Measurements from ENCODE around the gene LMAN2L. TPM values are rescaled to one million over a fixed set of nuclear protein-coding genes. Genes with fewer than 3 reads are reported as not detected.

The LMAN2L gene
- total and polyA plus RNA-seq, 5 donors from 2014 or later: 5.4 to 22.7 (median 19.6) TPM

DNA sequence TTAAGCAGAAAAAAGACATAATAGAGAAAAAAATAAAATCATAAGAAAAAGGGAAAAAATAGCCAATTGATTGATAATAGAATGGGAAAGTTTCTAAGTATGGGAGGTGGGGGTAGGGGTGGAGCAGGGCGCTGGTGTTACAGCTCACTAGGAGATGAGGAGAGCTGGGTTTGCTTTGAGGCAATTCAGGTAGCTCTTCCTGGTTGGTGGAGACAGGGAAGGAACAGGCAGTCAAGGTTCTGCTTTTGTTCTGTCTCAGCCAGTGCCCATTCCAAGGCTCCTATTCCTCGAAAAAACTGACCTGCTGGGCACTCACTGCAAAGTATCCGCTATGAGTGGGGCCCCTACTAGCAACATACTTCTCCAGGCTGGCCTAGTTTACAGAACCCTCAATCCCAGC, 19.1 kb upstream of the LMAN2L start:
- Histone ChIP-seq H3K4me3 (ENCODE audit: low read depth, low read length) (no peak overlapping the region), H3K4me1 (ENCODE audit: control insufficient read depth, insufficient read depth, low read length, poor library complexity, severe bottlenecking) (peaks cover 38% of the 10 kb centered on the region), H3K9me3 (ENCODE audit: control insufficient read depth in 2 of 2, low read length in 2 of 2) (no peaks in the 10 kb centered on the region), H3K36me3 (ENCODE audit: control insufficient read depth, insufficient read depth, low read length) (no peaks in the 10 kb centered on the region), H3K27me3 (ENCODE audit: control insufficient read depth, insufficient read depth, low read length) (no peaks in the 10 kb centered on the region), H3K27ac (ENCODE audit: insufficient read depth, low read length, poor library complexity, severe bottlenecking) (no peak overlapping the region)
- Mint-ChIP-seq H3K4me1 (peaks cover 0 to 40% (median 32%) of the 10 kb centered on the region in 4 donors), H3K27ac (peak overlapping the region in 1 of 3 donors; percentile 92), H3K27me3 (peaks cover 4% of the 10 kb centered on the region), H3K9me3 (no peaks in the 10 kb centered on the region), H3K4me3 (peak overlapping the region in 3 of 4 donors; percentile 58 to 95 (median 88)), H3K36me3 (peaks cover 3% of the 10 kb centered on the region)
- ATAC-seq (ENCODE audit: low read depth in 2 of 2): no peak
- DNase-seq: no peak

DNA sequence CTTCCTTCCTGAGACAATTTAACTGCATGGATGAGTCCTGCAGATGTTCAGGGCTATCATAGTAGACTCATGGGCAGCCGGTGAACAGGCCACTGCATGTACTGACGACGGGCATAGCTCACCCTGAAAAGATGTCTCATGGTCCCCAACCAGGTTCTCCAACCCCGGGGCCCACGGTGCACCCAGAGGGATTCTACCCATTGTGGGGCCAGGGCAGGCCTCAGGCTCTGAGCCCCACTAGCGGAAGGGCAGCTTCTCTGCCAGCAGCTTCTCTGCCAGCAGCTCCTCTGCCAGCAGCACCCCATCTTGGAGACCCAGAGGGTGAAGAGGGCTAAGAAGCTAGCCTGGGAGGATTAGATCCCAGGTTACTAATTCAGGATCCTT, 17.6 kb upstream of the LMAN2L start:
- Histone ChIP-seq H3K4me3 (ENCODE audit: low read depth, low read length) (no peak overlapping the region), H3K9me3 (ENCODE audit: control insufficient read depth in 2 of 2, low read length in 2 of 2) (no peaks in the 10 kb centered on the region), H3K27me3 (ENCODE audit: control insufficient read depth, insufficient read depth, low read length) (no peaks in the 10 kb centered on the region), H3K4me1 (ENCODE audit: control insufficient read depth, insufficient read depth, low read length, poor library complexity, severe bottlenecking) (peaks cover 23% of the 10 kb centered on the region), H3K27ac (ENCODE audit: insufficient read depth, low read length, poor library complexity, severe bottlenecking) (no peak overlapping the region), H3K36me3 (ENCODE audit: control insufficient read depth, insufficient read depth, low read length) (no peaks in the 10 kb centered on the region)
- Mint-ChIP-seq H3K27me3 (peaks cover 4% of the 10 kb centered on the region), H3K36me3 (peaks cover 3% of the 10 kb centered on the region), H3K4me3 (no peak overlapping the region), H3K4me1 (peaks cover 0 to 26% (median 19%) of the 10 kb centered on the region in 4 donors), H3K9me3 (peaks cover 0 to 1% (median 0%) of the 10 kb centered on the region in 7 donors), H3K27ac (no peak overlapping the region)
- DNase-seq: no peak
- no peak for ATAC-seq (ENCODE audit: low read depth in 2 of 2)

DNA sequence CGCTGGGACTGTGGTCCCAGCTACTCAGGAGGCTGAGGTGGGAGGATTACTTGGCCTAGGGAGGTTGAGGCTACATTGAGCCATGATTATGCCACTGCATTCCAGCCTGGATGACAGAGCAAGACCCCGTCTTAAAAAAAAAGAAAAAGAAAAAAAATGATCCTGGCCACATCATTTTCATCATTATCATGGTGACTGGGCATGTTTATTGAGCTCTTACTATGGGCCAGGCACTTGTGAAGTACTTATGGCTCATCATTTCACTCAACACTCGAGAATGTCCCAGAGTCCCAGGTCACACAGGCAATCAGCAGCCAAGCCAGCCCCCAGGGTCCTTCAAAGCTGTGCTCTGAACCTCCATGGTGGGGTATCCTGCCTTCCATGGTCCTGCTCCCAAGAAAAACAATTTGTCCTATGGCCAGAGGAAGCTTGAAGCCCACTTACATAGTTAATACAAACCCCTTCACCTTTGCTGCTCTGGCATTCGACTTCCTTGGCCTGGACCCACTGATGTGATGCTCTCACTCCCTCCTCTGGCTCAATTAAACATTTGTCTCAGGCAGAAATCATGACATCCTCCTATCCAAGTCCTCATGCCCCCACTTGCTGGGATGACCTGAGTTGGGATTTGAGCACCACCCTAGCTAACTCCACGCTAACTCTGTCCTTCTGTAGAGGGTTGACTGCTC, 17.1 kb upstream of the LMAN2L start:
- H3K4me1 Mint-ChIP-seq: peaks cover 0 to 21% (median 14%) of the 10 kb centered on the region in 4 donors
- DNase-seq (no peak), ATAC-seq (ENCODE audit: low read depth in 2 of 2) (no peak)
- Histone ChIP-seq H3K27ac (ENCODE audit: insufficient read depth, low read length, poor library complexity, severe bottlenecking) (no peak overlapping the region), H3K27me3 (ENCODE audit: control insufficient read depth, insufficient read depth, low read length) (no peaks in the 10 kb centered on the region), H3K4me1 (ENCODE audit: control insufficient read depth, insufficient read depth, low read length, poor library complexity, severe bottlenecking) (peaks cover 18% of the 10 kb centered on the region), H3K9me3 (ENCODE audit: control insufficient read depth in 2 of 2, low read length in 2 of 2) (no peaks in the 10 kb centered on the region), H3K36me3 (ENCODE audit: control insufficient read depth, insufficient read depth, low read length) (no peaks in the 10 kb centered on the region), H3K4me3 (ENCODE audit: low read depth, low read length) (no peak overlapping the region)
- peaks cover 3% of the 10 kb centered on the region for H3K36me3 Mint-ChIP-seq
- H3K4me3 Mint-ChIP-seq: no peak overlapping the region
- peak overlapping the region in 1 of 3 donors; percentile 67 for H3K27ac Mint-ChIP-seq
- H3K9me3 Mint-ChIP-seq: peaks cover 0 to 1% (median 0%) of the 10 kb centered on the region in 7 donors
- peaks cover 4% of the 10 kb centered on the region for H3K27me3 Mint-ChIP-seq

DNA sequence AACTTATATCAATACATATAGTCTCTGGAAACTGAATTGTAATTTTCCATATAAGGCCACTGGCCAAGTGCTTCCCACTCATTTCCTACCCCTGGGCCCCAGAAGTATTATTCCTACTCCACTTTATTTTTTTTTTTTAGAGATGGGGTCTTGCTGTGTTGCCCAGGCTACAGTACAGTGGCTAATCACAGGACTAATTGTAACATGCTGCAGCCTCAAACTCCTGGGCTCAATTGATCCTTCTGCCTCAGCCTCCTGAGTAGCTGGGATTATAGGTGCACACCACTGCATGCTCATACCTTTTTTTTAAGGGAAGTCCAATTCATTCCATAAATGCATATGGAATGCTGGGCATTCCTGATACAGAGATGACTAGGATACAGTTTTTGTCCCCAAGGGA, 14.5 kb upstream of the LMAN2L start:
- no peak overlapping the region for H3K4me3 ChIP-seq (ENCODE audit: low read depth, low read length)
- Mint-ChIP-seq H3K36me3 (peaks cover 3% of the 10 kb centered on the region), H3K27me3 (no peaks in the 10 kb centered on the region), H3K9me3 (peaks cover 0 to 1% (median 0%) of the 10 kb centered on the region in 7 donors), H3K4me1 (peaks cover 0 to 3% (median under 1%) of the 10 kb centered on the region in 4 donors), H3K4me3 (peak overlapping the region in 1 of 4 donors; percentile 37), H3K27ac (no peak overlapping the region)
- DNase-seq (no peak), ATAC-seq (ENCODE audit: low read depth in 2 of 2) (no peak)
- no peak overlapping the region for H3K27ac ChIP-seq (ENCODE audit: insufficient read depth, low read length, poor library complexity, severe bottlenecking)
- H3K27me3 ChIP-seq (ENCODE audit: control insufficient read depth, insufficient read depth, low read length): no peaks in the 10 kb centered on the region
- H3K9me3 ChIP-seq (ENCODE audit: control insufficient read depth in 2 of 2, low read length in 2 of 2): no peaks in the 10 kb centered on the region
- no peaks in the 10 kb centered on the region for H3K4me1 ChIP-seq (ENCODE audit: control insufficient read depth, insufficient read depth, low read length, poor library complexity, severe bottlenecking)
- no peaks in the 10 kb centered on the region for H3K36me3 ChIP-seq (ENCODE audit: control insufficient read depth, insufficient read depth, low read length)

DNA sequence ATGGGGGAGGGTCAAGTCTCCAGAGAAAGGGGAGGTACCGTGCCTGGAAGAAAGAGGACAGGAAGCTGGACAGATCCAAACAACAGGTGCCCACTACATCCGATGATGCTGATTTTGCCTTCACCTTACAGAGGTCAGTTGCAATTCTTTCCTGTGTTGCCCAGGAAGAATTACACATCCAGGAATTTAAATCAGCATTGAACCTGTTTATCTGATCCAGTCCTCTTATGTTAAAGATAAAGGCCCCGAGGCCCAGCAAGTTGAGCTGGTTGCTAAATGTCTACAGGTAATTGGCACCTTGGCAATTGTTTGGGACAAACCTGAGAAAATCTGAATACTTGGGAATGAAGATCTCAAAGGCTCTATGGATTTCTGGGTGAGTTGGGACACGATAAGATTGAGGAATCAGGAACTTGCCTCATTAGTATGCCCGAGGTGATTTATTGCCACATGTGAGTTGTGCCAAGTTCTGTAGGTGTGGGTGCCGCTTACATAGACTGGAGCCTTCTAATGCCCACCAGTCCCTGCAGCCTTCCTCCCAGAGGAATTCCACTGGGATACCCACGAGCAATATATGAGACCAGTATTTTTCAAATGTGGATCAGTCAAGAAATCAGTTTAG, 13.9 kb upstream of the LMAN2L start:
- no peaks in the 10 kb centered on the region for H3K27me3 Mint-ChIP-seq
- DNase-seq (no peak), ATAC-seq (ENCODE audit: low read depth in 2 of 2) (no peak)
- Histone ChIP-seq H3K27me3 (ENCODE audit: control insufficient read depth, insufficient read depth, low read length) (no peaks in the 10 kb centered on the region), H3K9me3 (ENCODE audit: control insufficient read depth in 2 of 2, low read length in 2 of 2) (no peaks in the 10 kb centered on the region), H3K4me3 (ENCODE audit: low read depth, low read length) (no peak overlapping the region), H3K36me3 (ENCODE audit: control insufficient read depth, insufficient read depth, low read length) (no peaks in the 10 kb centered on the region), H3K4me1 (ENCODE audit: control insufficient read depth, insufficient read depth, low read length, poor library complexity, severe bottlenecking) (no peaks in the 10 kb centered on the region), H3K27ac (ENCODE audit: insufficient read depth, low read length, poor library complexity, severe bottlenecking) (no peak overlapping the region)
- peaks cover 0 to 3% (median 0%) of the 10 kb centered on the region in 7 donors for H3K9me3 Mint-ChIP-seq
- no peak overlapping the region for H3K4me3 Mint-ChIP-seq
- no peak overlapping the region for H3K27ac Mint-ChIP-seq
- H3K36me3 Mint-ChIP-seq: peaks cover 3% of the 10 kb centered on the region
- peaks cover 0 to 3% (median 0%) of the 10 kb centered on the region in 4 donors for H3K4me1 Mint-ChIP-seq

DNA sequence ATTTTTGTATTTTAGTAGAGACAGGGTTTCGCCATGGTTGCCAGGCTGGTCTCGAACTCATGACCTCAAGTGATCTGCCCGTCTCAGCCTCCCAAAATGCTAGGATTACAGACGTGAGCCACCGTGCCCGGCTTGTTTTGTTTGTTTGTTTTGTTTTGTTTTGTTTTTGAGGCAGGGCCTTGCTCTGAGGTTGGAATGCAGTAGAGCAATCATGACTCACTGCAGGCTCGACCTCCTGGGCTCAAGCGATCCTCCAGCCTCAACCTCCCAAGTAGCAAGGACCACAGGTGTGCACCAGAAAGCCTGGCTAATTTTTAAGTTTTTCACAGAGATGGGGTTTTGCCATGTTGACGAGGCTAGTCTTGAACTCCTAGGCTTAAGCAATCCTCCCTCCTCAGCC, 11.9 kb upstream of the LMAN2L start:
- no peaks in the 10 kb centered on the region for H3K9me3 ChIP-seq (ENCODE audit: control insufficient read depth in 2 of 2, low read length in 2 of 2)
- H3K36me3 Mint-ChIP-seq: no peaks in the 10 kb centered on the region
- DNase-seq (no peak), ATAC-seq (ENCODE audit: low read depth in 2 of 2) (no peak)
- H3K27ac Mint-ChIP-seq: no peak overlapping the region
- H3K4me3 ChIP-seq (ENCODE audit: low read depth, low read length): no peak overlapping the region
- peaks cover 0 to 3% (median 0%) of the 10 kb centered on the region in 7 donors for H3K9me3 Mint-ChIP-seq
- no peaks in the 10 kb centered on the region for H3K4me1 ChIP-seq (ENCODE audit: control insufficient read depth, insufficient read depth, low read length, poor library complexity, severe bottlenecking)
- H3K4me1 Mint-ChIP-seq: peaks cover 0 to 3% (median 0%) of the 10 kb centered on the region in 4 donors
- no peaks in the 10 kb centered on the region for H3K27me3 ChIP-seq (ENCODE audit: control insufficient read depth, insufficient read depth, low read length)
- H3K27ac ChIP-seq (ENCODE audit: insufficient read depth, low read length, poor library complexity, severe bottlenecking): no peak overlapping the region
- H3K27me3 Mint-ChIP-seq: peaks cover 2% of the 10 kb centered on the region
- no peaks in the 10 kb centered on the region for H3K36me3 ChIP-seq (ENCODE audit: control insufficient read depth, insufficient read depth, low read length)
- H3K4me3 Mint-ChIP-seq: no peak overlapping the region

DNA sequence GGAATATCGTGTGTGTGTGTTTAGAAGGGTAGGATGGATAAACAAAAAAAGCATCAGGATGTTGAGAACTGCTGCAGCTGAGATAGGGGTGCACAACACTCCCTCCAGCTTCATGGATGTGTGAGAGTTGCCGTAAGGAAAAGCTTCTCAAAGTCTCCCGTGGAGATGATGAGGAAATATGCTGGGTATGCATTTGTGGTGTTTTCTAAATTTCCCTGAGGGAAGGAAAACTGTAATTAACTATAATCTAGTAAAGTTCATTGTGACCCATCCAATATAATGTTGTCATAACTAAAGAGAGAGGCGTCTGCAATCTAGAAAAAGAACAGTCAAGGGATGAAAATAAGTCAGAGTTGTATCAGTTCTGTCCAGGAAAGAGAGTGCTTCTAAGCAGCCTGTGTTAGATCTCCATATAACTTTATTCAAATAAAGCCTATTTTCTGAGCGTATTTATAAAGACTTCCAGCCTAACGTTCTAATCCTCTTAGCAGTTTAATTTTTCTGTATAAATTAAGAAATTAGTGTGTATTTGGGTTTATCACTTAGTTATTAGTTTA, 7.3 kb upstream of the LMAN2L start:
- peaks cover 0 to 3% (median 1%) of the 10 kb centered on the region in 4 donors for H3K4me1 Mint-ChIP-seq
- Histone ChIP-seq H3K27me3 (ENCODE audit: control insufficient read depth, insufficient read depth, low read length) (no peaks in the 10 kb centered on the region), H3K4me1 (ENCODE audit: control insufficient read depth, insufficient read depth, low read length, poor library complexity, severe bottlenecking) (peaks cover 4% of the 10 kb centered on the region), H3K4me3 (ENCODE audit: low read depth, low read length) (no peak overlapping the region), H3K36me3 (ENCODE audit: control insufficient read depth, insufficient read depth, low read length) (no peaks in the 10 kb centered on the region), H3K9me3 (ENCODE audit: control insufficient read depth in 2 of 2, low read length in 2 of 2) (no peaks in the 10 kb centered on the region), H3K27ac (ENCODE audit: insufficient read depth, low read length, poor library complexity, severe bottlenecking) (no peak overlapping the region)
- H3K9me3 Mint-ChIP-seq: peaks cover 0 to 2% (median 0%) of the 10 kb centered on the region in 7 donors
- DNase-seq: no peak
- no peak overlapping the region for H3K4me3 Mint-ChIP-seq
- no peak for ATAC-seq (ENCODE audit: low read depth in 2 of 2)
- H3K27ac Mint-ChIP-seq: no peak overlapping the region
- peaks cover 10% of the 10 kb centered on the region for H3K27me3 Mint-ChIP-seq
- H3K36me3 Mint-ChIP-seq: no peaks in the 10 kb centered on the region

All from CD4-positive, CD25-positive, alpha-beta regulatory T cell (primary cell).